Measurements from ENCODE around the gene CRACR2A.

Gene CRACR2A

DNA sequence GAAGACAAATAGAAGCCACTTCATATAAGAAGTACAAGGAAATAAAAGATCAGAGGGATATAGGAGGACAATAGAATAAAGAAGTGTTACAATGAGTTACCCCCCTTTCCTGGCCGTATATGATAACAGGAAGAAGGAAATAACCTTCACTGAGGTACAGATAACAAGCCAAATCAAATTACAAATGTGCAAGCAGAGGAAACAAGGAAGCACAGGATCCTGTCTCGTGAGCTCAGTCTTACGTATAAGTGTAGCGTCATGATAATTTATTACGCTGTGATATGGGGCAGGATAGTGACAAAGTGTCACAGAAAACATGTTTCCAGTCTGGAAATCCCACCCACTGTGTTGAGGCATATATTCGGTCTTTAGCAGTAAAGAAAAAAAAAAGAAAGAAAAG lies 26.5 kb downstream of the CRACR2A start:
- FAIRE-seq (no peak), DNase-seq (ENCODE audit: low spot score) (no peak)

DNA sequence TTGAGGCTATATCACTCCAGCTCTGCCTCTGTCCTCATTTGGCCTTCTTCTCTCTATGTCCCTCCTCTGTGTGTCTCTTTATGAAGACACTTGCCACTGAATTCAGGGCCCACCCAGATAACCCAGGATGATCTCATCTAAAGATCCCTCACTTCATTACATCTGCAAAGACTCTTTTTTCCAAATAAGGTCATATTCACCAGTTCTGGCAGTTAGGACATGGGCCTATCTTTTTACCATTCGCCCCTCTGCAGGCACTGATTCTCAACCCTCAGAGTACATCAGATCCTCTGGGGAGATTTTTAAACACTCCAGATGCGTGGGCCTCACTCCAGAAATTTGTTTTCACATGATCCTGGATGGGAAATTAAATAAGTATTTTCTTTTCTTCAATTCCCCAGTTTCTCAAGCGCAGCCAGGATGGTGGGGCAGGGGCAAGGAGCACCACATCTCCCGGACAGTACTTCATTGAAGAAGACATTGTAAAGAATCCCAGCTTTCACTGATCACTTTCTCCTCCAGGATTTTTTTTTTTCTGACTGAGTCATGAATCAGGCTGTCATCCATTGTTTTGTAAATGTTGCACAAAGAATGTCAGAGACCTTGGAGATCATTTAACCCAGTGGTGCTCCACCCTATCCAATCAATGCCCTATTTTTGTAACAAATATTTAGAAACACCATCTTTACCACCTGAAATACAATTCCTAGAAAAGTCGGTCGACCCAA lies 27.4 kb downstream of the CRACR2A start:
- FAIRE-seq (no peak), DNase-seq (ENCODE audit: low spot score) (no peak)

DNA sequence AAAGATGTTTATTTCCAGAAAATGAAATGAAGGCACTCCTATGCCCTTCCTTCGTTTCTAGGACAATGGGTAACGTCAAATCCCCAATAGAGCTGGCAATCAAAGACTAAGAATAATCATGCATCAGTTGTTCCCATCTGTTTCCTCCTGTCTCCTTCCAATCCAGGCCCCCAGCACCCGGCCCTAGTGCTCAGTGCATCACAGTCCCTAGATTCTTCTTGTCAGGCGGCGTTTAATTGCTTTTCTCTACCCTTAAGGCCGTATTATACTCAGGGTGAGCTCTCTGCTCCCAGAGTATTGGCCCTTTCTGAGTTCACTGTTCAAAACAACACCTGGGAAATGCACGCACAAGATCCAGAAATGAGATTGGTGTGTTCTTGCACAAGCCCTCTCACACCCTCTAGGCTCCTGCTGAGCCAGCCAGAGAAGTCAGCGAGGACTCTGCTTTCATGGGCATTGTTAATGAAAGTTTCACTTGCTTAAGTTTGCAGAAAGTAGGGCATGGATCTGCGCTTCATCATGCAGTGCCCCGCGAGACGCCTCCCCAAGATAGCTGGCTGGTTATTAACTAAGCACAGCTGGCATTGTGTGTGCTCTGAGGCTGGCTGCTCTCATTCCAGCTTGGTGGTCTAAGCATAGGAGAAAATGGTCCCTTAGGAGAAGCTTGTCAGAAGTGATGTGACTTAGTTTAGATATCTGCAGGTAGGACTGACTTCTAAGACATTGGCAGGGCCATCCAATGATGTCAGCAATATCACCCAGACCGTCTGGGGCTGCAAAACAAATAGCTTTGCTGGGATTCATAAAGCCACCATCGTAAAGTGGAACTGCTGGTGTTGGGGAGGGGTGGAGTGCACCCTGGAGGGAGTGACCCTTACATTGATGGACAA lies 28.7 kb downstream of the CRACR2A start:
- no peak for DNase-seq (ENCODE audit: low spot score)
- no peak for FAIRE-seq

- DNase-seq (ENCODE audit: low spot score) (no peak), FAIRE-seq (no peak)
Observed at GRCh38 chr12:3722368-3722767, 30.5 kb downstream of the CRACR2A start.

- no peak for DNase-seq (ENCODE audit: low spot score)
- FAIRE-seq, result no peak
Observed at GRCh38 chr12:3720772-3721171, 32.1 kb downstream of the CRACR2A start.

DNA sequence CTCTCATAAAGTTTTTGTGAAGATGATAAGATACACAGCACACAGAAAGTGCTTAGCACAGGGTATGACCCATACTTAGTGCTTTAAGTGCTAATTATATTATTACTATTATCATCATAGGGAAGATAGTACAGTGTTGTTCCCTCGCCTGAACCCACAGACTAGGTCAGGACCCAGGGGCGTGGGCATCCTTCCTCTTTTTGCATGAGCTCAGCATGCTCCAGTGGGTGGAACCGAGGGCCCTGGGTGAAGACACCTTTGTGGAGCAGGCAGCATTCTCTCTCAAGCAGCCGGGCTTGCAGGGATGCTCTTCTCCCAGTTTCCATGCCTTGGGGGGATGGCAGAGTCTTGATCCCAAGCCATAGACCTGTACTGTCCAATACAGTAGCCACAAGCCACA lies 34.8 kb downstream of the CRACR2A start:
- no peak for FAIRE-seq

GRCh38 chr12:3717283-3717898 lies 35.5 kb downstream of the CRACR2A start:
- FAIRE-seq (no peak), DNase-seq (ENCODE audit: low spot score) (no peak)

More for the DNA sequence above, 34.8 kb downstream of the CRACR2A start:
- no peak for DNase-seq (ENCODE audit: low spot score)

DNA sequence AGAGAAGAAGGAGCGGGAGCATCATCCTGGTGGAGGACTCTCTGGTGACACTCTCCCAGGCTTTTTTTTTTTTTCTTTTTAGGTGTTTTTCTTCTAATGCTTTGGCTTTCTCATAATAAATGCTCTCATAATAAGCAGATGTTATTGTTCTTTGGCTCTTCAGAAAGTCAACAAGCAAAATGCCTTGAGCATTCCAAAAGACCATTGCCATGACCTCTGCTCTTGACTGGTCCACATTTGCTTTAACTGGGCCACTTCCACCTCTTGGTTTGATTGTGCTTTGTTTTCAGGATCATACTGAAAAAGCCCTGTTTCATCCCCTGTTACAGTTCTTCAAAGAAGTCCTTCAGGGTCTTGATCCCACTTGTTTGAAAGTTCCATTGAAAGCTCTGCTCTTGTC lies 36.9 kb downstream of the CRACR2A start:
- DNase-seq (ENCODE audit: low spot score) (no peak), FAIRE-seq (no peak)

- no peak for FAIRE-seq
- no peak for DNase-seq (ENCODE audit: low spot score)
Observed at GRCh38 chr12:3713947-3714346, 39.0 kb downstream of the CRACR2A start.

DNA sequence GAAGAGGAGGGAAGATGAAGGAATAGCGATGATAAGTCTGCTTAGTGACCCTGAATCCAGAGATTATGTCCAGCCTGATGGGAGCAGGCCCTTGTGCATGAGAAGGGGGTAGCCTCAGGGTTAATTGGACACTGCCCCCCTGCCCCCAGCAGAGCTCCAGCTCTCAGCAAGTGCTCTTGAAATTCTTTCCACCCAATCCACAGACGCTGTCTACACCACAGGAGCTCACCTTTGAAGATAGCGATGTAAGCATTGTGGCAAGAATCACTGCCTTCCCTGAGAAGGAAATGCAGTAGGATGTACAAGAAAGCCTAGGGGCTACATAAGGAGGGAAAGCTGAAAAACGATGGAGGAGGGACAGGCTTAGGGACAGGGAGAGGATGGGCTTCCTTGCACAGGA lies 39.4 kb downstream of the CRACR2A start:
- FAIRE-seq (no peak), DNase-seq (ENCODE audit: low spot score) (no peak)

- DNase-seq (ENCODE audit: low spot score), result no peak
- no peak for FAIRE-seq
Observed at GRCh38 chr12:3712209-3712992, 40.5 kb downstream of the CRACR2A start.

DNA sequence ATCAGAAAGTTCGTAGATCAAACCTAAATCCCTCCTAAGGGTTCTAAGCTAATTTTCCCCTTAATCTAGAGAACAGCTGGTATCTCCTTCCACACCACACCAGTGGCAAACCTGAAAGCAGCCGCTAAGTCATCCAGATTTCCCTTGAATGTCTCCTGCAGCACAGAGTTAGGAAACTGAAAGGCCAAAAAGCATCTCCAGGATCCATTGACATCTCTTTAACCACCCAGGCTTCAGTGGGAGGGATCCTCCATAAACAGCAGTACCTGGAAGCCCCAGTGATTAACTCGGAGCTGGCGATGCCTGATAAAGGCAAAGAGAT lies 47.6 kb downstream of the CRACR2A start:
- no peak for DNase-seq (ENCODE audit: low spot score)

GRCh38 chr12:3704512-3705353 lies 48.2 kb downstream of the CRACR2A start:
- FAIRE-seq, result no peak
- no peak for DNase-seq (ENCODE audit: low spot score)

More for the DNA sequence above, 47.6 kb downstream of the CRACR2A start:
- FAIRE-seq, result no peak

DNA sequence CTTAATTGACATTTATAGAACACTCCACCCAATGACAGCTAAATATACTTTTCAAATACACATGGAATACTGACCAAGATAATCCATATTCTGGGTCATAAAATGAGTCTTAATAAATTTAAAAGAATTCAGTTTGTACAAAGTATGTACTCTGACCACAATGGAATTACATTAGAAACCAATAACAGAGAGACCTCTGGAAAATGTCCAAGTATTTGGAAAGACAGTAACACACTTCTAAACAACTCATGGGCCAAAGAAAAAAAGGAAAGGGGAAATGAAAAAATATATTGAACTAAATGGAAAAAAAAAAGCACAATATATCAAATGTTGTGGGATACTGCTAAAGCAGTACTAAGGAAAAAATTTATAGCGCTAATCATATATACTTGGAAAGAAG lies 52.0 kb downstream of the CRACR2A start:
- DNase-seq (ENCODE audit: low spot score), result no peak
- no peak for FAIRE-seq

DNA sequence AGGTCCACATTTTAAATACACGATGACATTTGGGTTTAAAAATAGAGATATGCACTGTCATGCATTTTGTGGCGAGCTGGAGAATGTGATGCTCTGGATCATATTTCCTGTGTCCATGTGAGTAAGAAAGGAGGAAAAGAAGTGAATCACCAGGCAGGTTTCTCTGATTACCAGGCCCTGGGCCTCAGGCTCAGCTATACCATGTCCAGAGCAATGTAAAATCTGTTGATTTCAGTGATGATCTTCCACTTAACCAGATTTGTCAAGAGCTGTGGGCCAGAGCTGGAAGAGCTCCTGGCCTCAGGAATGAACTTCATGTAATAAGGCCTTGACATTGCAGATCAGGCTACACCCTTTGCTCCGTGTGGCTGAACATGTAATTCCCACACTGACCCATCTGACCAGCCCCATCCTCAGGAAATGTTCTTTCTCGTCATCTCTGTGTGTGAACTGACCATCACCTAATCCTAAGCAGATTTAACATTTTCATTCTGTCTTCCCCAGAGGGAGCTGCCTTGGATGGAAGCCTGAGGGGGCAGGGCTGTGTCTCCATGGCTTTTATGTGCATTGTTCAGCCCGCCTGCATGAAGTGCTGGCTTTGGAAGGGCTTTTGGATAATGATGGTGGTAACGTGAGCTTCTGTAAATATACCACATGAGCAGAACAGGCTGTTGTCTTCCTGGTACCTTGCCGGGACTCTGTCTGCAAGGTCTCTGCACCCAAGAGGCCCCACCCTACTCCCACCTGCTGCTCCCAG lies 54.5 kb downstream of the CRACR2A start:
- FAIRE-seq (peak; percentile 80), DNase-seq (ENCODE audit: low spot score) (peak; percentile 70)

DNA sequence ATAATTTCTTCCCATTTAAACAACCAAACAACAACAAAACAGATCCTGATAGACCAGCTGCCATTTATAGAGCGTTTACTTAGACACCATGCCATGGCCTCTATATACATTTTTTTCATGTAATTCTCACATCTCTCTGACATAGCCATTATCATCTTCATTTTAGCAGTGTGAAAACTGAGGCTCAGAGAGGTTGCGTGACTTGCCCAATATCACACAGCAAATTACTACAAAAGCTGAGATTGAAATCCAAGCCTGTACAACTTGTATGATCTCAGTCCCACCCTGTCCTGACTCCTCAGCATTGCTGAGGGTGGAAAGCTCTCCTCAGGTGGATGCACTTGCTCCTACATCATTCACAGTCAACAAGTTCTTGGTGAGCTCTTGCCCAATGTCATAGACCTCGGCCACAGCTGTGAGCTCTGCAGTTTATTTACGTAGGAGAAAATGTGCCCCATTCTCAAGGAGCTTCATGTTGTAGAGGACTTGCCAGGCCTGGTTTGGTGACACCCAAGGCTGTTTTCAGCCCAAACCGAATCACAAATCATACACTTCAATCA lies 55.5 kb downstream of the CRACR2A start:
- no peak for FAIRE-seq
- DNase-seq (ENCODE audit: low spot score), result no peak

- FAIRE-seq (no peak), DNase-seq (ENCODE audit: low spot score) (no peak)
Observed at GRCh38 chr12:3694673-3695072, 58.2 kb downstream of the CRACR2A start.

DNA sequence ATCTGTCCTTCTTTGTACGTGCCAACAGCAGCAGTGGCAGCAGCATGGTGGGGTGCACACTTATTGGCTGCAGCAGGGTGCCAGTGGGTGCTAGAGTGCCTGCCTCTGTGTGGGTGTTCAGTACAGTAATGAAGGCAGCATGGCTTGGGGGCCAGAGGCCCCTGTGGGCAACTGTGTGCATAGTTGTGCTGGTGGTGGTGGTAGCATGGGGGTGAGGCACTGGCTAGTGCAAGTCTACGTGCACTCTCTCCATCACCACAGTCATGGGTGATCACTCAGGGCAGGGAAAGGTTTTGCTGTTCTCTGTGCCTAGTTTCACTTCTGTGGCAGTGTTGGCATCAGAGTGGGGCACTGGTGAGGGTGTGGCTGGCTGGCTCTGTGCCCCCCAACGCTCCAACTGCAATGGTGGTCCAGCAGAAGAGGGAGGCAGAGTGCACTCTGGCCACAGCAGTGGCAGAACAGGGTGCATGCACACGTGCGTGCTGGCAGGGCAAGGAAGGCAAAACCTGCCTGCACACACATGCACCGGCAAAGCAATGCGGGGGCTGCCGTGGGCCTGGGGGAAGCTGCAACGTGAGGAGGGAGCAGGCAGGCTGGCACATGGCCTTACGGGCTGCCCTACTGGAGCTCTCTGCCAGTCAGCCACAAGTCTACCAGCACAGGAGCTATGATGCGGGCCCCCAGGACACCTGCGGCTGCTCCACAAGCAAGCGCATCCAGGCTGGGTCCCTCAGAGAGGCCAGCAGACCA lies 60.1 kb downstream of the CRACR2A start:
- no peak for FAIRE-seq
- no peak for DNase-seq (ENCODE audit: low spot score)

DNA sequence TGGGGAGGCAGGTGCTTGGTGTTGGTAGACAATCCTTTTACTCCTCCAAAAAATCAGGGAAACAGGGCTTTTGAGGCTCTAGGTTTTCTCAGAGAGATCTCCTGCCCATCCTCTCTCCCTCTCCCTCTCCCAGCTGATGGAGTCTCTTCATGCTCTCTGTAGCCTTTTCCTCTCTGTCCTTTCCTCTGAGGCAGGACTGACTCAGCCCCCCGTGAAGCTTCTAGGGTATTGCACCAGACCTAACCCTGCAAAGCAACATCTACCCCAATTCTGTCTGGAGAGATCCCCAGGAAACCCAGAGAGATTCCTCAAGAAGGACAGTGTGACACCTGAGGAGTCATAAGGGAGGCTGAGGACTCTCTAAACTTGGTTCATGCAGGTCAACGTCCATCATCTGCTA lies 66.4 kb downstream of the CRACR2A start:
- no peak for FAIRE-seq
- DNase-seq (ENCODE audit: low spot score), result no peak

Measured in RCC 7860 (cell line).